NOMO-1 treated with dmso at 0.1 percent for 144 hours (cell line): ENCODE data around the gene LRIG1.

Source experiments
- DNase-seq: peaks from one replicate; lab custom pipeline; 2025; ENCODE audit not compliant: unreplicated experiment; lab: John Stamatoyannopoulos, UW

LRIG1 gene

DNA sequence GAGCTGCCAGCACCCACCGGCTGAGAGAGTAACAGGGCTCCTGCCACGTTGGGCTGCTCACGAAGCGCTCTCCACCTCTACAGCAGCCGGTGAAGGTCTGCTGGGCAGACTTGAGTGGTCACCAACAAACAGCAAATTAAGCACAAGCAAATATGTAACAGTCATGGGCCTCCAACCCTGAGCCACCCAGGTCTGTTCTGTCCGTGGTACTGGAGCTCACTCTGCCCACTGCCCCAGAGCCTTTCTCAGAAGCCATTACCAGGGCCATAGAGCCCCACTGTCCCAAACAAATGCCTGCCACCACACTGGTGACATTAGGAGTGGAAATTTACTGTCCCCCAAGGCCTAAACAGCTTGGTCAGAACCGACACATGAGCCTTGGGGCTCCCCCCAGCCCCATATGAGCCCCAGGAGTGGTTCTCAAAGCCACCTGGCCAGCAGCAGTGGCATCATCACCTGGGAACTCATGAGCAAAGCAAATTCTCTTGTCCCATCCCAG is 56.6 kb downstream of the LRIG1 start:
- DNase-seq, result no peak

- DNase-seq, result no peak
Observed at GRCh38 chr3:66443118-66443803, 57.6 kb downstream of the LRIG1 start.

GRCh38 chr3:66442254-66443117 is 58.3 kb downstream of the LRIG1 start:
- no peak for DNase-seq

DNA sequence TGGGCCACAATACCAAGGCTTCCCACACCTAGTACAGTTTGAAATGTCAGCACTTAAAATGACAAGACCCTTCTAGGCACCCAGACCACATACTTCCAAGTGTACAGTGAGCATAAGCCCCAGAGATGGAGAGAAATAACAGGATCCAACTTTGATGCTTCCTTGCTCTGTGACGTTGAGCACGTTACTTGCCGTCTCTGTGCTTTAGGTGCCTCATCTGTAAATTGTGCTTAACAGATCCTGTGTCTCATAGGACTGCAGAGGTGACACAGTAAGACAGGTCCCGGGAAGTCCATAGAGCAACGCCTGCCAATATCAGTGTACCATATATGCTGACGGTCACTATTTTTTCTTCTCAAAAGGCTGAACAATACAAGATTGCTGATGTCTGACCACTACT is 59.1 kb downstream of the LRIG1 start:
- no peak for DNase-seq

- no peak for DNase-seq
Observed at GRCh38 chr3:66441129-66441528, 59.7 kb downstream of the LRIG1 start.

DNA sequence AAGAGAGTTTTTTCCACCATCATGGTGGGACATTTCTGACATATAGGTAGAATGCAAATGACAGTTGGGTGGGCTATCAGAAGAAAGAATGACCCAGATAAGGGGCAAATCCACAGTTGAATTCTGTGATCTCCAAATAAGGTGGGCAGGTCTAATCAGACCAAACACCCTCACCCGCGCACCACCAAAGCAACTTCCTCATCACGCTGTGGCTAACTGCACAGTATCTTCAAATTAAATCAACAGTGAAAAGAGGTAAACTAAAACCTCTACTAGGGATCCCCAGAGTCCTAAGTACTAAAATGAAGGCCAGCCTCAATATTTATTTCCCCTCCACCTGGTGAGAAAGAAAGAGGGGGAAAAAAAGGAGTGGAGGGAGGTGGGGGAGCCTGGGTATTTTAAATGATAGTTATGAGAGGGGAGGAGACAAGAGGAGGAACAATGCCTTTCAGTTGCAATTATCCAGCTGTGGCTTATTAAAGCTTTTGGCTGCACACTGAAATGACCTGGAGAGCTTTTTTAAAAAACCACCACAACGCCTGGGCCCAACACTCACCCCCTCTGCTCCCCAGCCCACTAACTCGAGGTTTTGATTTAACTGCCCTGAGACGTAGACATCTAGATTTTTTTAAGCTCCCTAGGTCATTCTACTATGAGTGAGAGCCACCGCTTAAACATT is 61.0 kb downstream of the LRIG1 start:
- DNase-seq, result peak; percentile 49

GRCh38 chr3:66438046-66438445 is 62.8 kb downstream of the LRIG1 start:
- DNase-seq, result no peak

- DNase-seq, result no peak
Observed at GRCh38 chr3:66437341-66437929, 63.4 kb downstream of the LRIG1 start.

DNA sequence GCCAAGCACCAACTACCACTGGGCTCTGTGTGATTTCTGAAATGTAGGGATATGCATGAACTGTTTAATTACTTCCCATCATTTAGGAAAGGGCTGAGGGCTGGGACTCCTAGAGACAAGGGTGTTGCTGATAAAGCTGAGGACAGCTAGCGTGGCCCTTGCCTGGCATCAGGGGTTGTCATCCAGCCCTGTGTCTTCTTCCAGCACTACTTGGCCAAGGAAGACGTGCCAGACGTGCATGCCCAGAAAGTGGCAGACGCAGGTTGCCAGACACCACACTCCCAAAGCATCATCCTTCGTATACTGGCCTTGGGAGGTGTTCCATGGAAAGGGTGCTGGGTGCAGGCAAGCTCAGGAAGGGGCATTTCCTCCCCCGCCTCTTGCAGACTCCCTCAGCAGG is 64.8 kb downstream of the LRIG1 start:
- no peak for DNase-seq

- DNase-seq, result no peak
Observed at GRCh38 chr3:66434726-66435125, 66.1 kb downstream of the LRIG1 start.

- DNase-seq, result no peak
Observed at GRCh38 chr3:66433522-66433782, 67.4 kb downstream of the LRIG1 start.

DNA sequence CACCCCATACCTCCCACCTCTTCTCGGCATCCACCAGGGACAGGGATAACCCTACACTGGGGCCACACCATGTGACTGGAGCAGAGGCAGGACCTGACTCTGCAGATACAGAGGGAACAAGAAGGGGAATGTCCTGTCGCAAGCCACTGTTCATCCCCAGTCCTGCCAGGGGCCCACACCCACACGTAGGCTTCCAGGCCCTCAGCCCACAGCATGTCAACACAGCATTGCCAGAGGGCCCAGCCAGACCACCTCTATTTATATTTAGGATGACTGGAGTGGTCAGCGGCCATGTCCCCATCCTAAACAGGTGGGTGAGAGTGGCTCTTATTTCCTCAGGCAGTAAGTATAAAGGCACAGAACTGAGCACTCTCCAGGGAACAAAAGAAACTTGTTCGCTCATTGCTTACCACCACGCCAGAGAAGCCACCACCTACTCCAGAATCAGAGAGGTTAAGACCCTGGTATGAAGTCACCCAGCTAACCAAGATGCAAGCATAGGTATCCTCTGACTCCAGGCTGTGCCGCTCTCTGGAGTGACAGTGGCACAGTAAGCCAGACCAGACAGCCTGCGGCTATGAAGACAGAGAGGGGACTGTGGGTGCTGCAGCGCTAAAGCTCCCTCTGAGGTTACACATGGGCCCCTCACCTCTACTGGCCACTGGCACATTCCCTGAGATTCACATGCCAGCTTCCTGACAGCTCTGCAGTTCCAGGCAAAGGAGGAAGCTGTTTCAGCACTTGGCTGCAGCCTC is 67.9 kb downstream of the LRIG1 start:
- no peak for DNase-seq

- DNase-seq, result no peak
Observed at GRCh38 chr3:66432041-66432766, 68.6 kb downstream of the LRIG1 start.

DNA sequence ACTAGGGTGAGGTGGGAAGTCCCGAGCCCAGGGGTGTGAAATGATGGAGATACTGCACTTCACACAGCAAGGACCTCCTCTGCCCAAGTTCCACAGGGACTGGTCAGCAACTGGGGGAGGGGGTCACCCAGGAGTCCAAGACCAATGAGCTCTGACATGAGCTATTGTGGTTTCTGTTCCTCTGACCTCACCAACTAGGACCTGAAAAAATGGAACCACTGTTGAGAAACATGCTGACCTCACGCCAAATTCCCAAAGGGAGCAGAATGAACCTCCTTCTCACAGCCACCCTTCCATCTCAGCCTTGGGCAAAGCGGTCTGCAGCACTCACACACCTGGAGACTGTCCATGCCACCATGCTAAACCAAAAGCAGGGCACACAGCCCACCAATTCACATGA is 69.3 kb downstream of the LRIG1 start:
- no peak for DNase-seq

- DNase-seq, result no peak
Observed at GRCh38 chr3:66430876-66431275, 69.9 kb downstream of the LRIG1 start.

- DNase-seq, result no peak
Observed at GRCh38 chr3:66428733-66429132, 72.1 kb downstream of the LRIG1 start.

GRCh38 chr3:66427951-66428474 is 72.8 kb downstream of the LRIG1 start:
- DNase-seq, result no peak

- DNase-seq, result no peak
Observed at GRCh38 chr3:66427352-66427751, 73.5 kb downstream of the LRIG1 start.

GRCh38 chr3:66426135-66426534 is 74.7 kb downstream of the LRIG1 start:
- no peak for DNase-seq

DNA sequence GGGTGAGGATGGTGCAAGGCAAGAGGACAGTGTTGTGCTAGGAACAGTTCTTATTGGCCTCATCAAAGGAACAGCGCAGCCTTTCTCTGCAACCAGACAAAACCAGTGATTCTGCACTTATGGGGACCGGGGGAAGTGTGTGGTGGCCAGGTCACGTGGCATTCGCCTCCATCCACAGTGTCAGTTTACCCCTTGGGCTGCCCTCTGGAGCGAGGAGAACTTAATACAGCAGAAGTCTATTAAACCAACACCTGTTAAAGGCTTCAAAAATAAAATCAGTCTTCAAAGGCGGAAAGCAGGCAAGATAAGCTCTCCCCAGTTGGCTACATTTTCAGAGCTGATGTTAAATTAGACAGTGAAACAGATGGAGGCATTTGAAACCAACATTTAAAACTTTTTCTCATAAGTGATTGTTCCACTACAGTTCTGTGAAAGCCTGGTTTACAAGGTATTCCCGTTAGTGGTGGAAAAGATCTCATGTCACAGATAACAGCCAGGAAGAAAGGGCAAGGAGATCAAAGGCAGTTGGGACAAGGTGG is 75.2 kb downstream of the LRIG1 start:
- DNase-seq, result no peak
